ENCODE data around the gene MAN2A2. TPM values are rescaled to one million over a fixed set of nuclear protein-coding genes. Genes with fewer than 3 reads are reported as not detected.
"Not testable (repeated sequence)": the region's sequence is repeated elsewhere in the genome, so short reads cannot be mapped to it uniquely, and the experiment has no call there.

MAN2A2 gene
- total RNA-seq, 2 experiments from 2014 or later, result 98.1 to 99.2 TPM

- DNase-seq; H3K27me3 Mint-ChIP-seq; POLR2A ChIA-PET; H3K9me3 Mint-ChIP-seq; H3K27ac Mint-ChIP-seq; intact Hi-C loops (cut with micrococcal nuclease); H3K36me3 Mint-ChIP-seq; H3K4me3 Mint-ChIP-seq: not testable (repeated sequence)
- H3K4me1 Mint-ChIP-seq (ENCODE audit: low read depth), result peaks cover 12% of the 10 kb centered on the region
- CTCF ChIA-PET, result interaction anchor here (1.0 to 1.3 kb wide), 4 partner anchors 11 to 36 kb away, joined by 3 to 8 read pairs (median 5); no protein-coding TSS in a partner anchor
Measured at GRCh38 chr15:90897131-90897655, 5.9 kb upstream of the MAN2A2 start.

- Mint-ChIP-seq H3K27ac (peak overlapping the region; percentile 88), H3K27me3 (no peaks in the 10 kb centered on the region), H3K4me3 (peak overlapping the region; percentile 83), H3K9me3 (no peaks in the 10 kb centered on the region), H3K36me3 (peaks cover 16% of the 10 kb centered on the region), H3K4me1 (ENCODE audit: low read depth) (peaks cover 25% of the 10 kb centered on the region)
- CTCF ChIA-PET, result interaction anchor here (0.6 to 8.0 kb wide), 10 partner anchors 11 to 582 kb away, joined by 3 to 231 read pairs (median 4); partner anchors contain the start of genes FES, HDDC3 and UNC45A
- POLR2A ChIA-PET, result interaction anchor here (1.2 to 5.5 kb wide), 4 partner anchors 16 to 83 kb away, joined by 4 to 82 read pairs (median 4); partner anchors contain the start of genes HDDC3 and UNC45A
- intact Hi-C loops (cut with micrococcal nuclease), result loop anchor here (1.0 to 2.0 kb wide), 3 partner anchors 22 to 53 kb away; partner anchors contain the start of gene RCCD1
- no peak for DNase-seq
Measured at GRCh38 chr15:90901175-90902039, 1.7 kb upstream of the MAN2A2 start.

- no peaks in the 10 kb centered on the region for H3K27me3 Mint-ChIP-seq
- peak overlapping the region; percentile 83 for H3K4me3 Mint-ChIP-seq
- POLR2A ChIA-PET, result interaction anchor here (0.6 to 5.5 kb wide), 13 partner anchors 15 to 669 kb away, joined by 3 to 82 read pairs (median 4); partner anchors contain the start of genes BLM, CIB1, GDPGP1 and HDDC3
- peak overlapping the region; percentile 88 for H3K27ac Mint-ChIP-seq
- DNase-seq, result peak; percentile 82
- H3K36me3 Mint-ChIP-seq, result peaks cover 24% of the 10 kb centered on the region
- H3K9me3 Mint-ChIP-seq, result no peaks in the 10 kb centered on the region
- intact Hi-C loops (cut with micrococcal nuclease), result loop anchor here (1.0 to 2.0 kb wide), 3 partner anchors 21 to 53 kb away; partner anchors contain the start of gene RCCD1
- CTCF ChIA-PET, result interaction anchor here (0.6 to 8.0 kb wide), 22 partner anchors 9 to 754 kb away, joined by 3 to 231 read pairs (median 3); partner anchors contain the start of genes FES, HDDC3 and UNC45A
- H3K4me1 Mint-ChIP-seq (ENCODE audit: low read depth), result peaks cover 25% of the 10 kb centered on the region
Measured at GRCh38 chr15:90902040-90902839, 862 bp upstream of the MAN2A2 start.

GRCh38 chr15:90903733-90904536 is 833 bp downstream of the MAN2A2 start:
- Mint-ChIP-seq H3K27ac (peak overlapping the region; percentile 83), H3K4me1 (ENCODE audit: low read depth) (peaks cover 25% of the 10 kb centered on the region), H3K9me3 (no peaks in the 10 kb centered on the region), H3K4me3 (peak overlapping the region; percentile 79), H3K36me3 (peaks cover 32% of the 10 kb centered on the region), H3K27me3 (no peaks in the 10 kb centered on the region)
- intact Hi-C loops (cut with micrococcal nuclease), result loop anchor here (2.0 kb wide), 1 partner anchor 51 kb away; the partner anchor contains the start of gene RCCD1
- DNase-seq, result peak; percentile 28
- ChIA-PET CTCF (interaction anchor here (0.9 to 8.0 kb wide), 10 partner anchors 11 to 542 kb away, joined by 3 to 231 read pairs (median 4); partner anchors contain the start of genes FES, HDDC3 and UNC45A), POLR2A (interaction anchor here (0.6 to 5.5 kb wide), 12 partner anchors 19 to 670 kb away, joined by 3 to 82 read pairs (median 6); partner anchors contain the start of genes BLM, CIB1, CRTC3 and GDPGP1)

GRCh38 chr15:90904746-90905145 is 1.6 kb downstream of the MAN2A2 start:
- Mint-ChIP-seq H3K27ac (no peak overlapping the region), H3K36me3 (peaks cover 37% of the 10 kb centered on the region), H3K4me3 (no peak overlapping the region), H3K9me3 (no peaks in the 10 kb centered on the region), H3K4me1 (ENCODE audit: low read depth) (peaks cover 25% of the 10 kb centered on the region), H3K27me3 (no peaks in the 10 kb centered on the region)
- ChIA-PET POLR2A (interaction anchor here (5.5 kb wide), 1 partner anchor 28 kb away, joined by 82 read pairs; the partner anchor contains the start of genes HDDC3 and UNC45A), CTCF (interaction anchor here (0.9 to 8.0 kb wide), 5 partner anchors 18 to 257 kb away, joined by 3 to 231 read pairs (median 12); partner anchors contain the start of genes HDDC3 and UNC45A)
- intact Hi-C loops (cut with micrococcal nuclease), result no loop called here
- no peak for DNase-seq

- no peak overlapping the region for H3K4me3 Mint-ChIP-seq
- peaks cover 25% of the 10 kb centered on the region for H3K4me1 Mint-ChIP-seq (ENCODE audit: low read depth)
- no peak for DNase-seq
- ChIA-PET CTCF (interaction anchor here (0.6 to 8.0 kb wide), 5 partner anchors 19 to 258 kb away, joined by 3 to 231 read pairs (median 6); partner anchors contain the start of genes HDDC3 and UNC45A), POLR2A (interaction anchor here (5.5 kb wide), 1 partner anchor 27 kb away, joined by 82 read pairs; the partner anchor contains the start of genes HDDC3 and UNC45A)
- H3K27ac Mint-ChIP-seq, result no peak overlapping the region
- intact Hi-C loops (cut with micrococcal nuclease), result no loop called here
- H3K27me3 Mint-ChIP-seq, result no peaks in the 10 kb centered on the region
- no peaks in the 10 kb centered on the region for H3K9me3 Mint-ChIP-seq
- H3K36me3 Mint-ChIP-seq, result peaks cover 41% of the 10 kb centered on the region
Measured at GRCh38 chr15:90905306-90906180, 2.4 kb downstream of the MAN2A2 start.

- Mint-ChIP-seq H3K4me3 (no peak overlapping the region), H3K27ac (no peak overlapping the region), H3K9me3 (no peaks in the 10 kb centered on the region), H3K36me3 (peaks cover 47% of the 10 kb centered on the region), H3K4me1 (ENCODE audit: low read depth) (peaks cover 22% of the 10 kb centered on the region), H3K27me3 (no peaks in the 10 kb centered on the region)
- intact Hi-C loops (cut with micrococcal nuclease), result no loop called here
- POLR2A ChIA-PET, result interaction anchor here (5.5 kb wide), 1 partner anchor 26 kb away, joined by 82 read pairs; the partner anchor contains the start of genes HDDC3 and UNC45A
- CTCF ChIA-PET, result interaction anchor here (1.7 to 8.0 kb wide), 2 partner anchors 20 to 27 kb away, joined by 6 to 231 read pairs; partner anchors contain the start of genes HDDC3 and UNC45A
- DNase-seq, result no peak
Measured at GRCh38 chr15:90906181-90906849, 3.2 kb downstream of the MAN2A2 start.

GRCh38 chr15:90907051-90907660 is 4.1 kb downstream of the MAN2A2 start:
- Mint-ChIP-seq H3K27me3 (no peaks in the 10 kb centered on the region), H3K9me3 (no peaks in the 10 kb centered on the region), H3K27ac (no peak overlapping the region), H3K4me3 (no peak overlapping the region), H3K4me1 (ENCODE audit: low read depth) (peaks cover 14% of the 10 kb centered on the region), H3K36me3 (peaks cover 49% of the 10 kb centered on the region)
- ChIA-PET POLR2A (no interaction called here), CTCF (interaction anchor here (8.0 kb wide), 1 partner anchor 26 kb away, joined by 231 read pairs; the partner anchor contains the start of genes HDDC3 and UNC45A)
- intact Hi-C loops (cut with micrococcal nuclease), result no loop called here
- DNase-seq, result no peak

- POLR2A ChIA-PET, result no interaction called here
- peaks cover 52% of the 10 kb centered on the region for H3K36me3 Mint-ChIP-seq
- H3K27me3 Mint-ChIP-seq, result no peaks in the 10 kb centered on the region
- H3K27ac Mint-ChIP-seq, result no peak overlapping the region
- intact Hi-C loops (cut with micrococcal nuclease), result no loop called here
- no peaks in the 10 kb centered on the region for H3K9me3 Mint-ChIP-seq
- CTCF ChIA-PET, result no interaction called here
- DNase-seq, result no peak
- peaks cover 13% of the 10 kb centered on the region for H3K4me1 Mint-ChIP-seq (ENCODE audit: low read depth)
- no peak overlapping the region for H3K4me3 Mint-ChIP-seq
Measured at GRCh38 chr15:90907838-90908507, 4.9 kb downstream of the MAN2A2 start.
